Skin epidermis (tissue), 12 donors: ENCODE measurements around the gene NIPAL4.
"Not testable (repeated sequence)": the region's sequence is repeated elsewhere in the genome, so short reads cannot be mapped to it uniquely, and the experiment has no call there.

ENCODE experiments used
- H3K27ac ChIP-seq, 21 experiments: fragments of 200-600 bp; sonication (generic) in 11 of 21; one replicate each; pipeline ENCODE4 v1.5.0; 2020; ENCODE audit warnings: mild to moderate bottlenecking in 3 of 21, inconsistent platforms in 2 of 21, moderate library complexity in 2 of 21
- H3K4me3 ChIP-seq, 7 experiments: fragments of 200-600 bp; sonication (generic) in 2 of 7; one replicate each; pipeline ENCODE4 v1.5.0; 2020; ENCODE audit warnings: inconsistent platforms in 2 of 7, mild to moderate bottlenecking in 2 of 7, moderate library complexity in 1 of 7

Gene NIPAL4

GRCh38 chr5:157459715-157460599 is at the start of gene NIPAL4:
Gene NIPAL4, plus strand, starts transcription at chr5:157460213. Its CDS starts 108 bp downstream, at chr5:157460321.
- peak within 1 kb of the TSS; percentile 20 to 90 (median 81) for H3K27ac ChIP-seq
- H3K4me3 ChIP-seq: peak within 1 kb of the TSS; percentile 27 to 57 (median 49)

GRCh38 chr5:157415838-157416237 is 44.2 kb upstream of the NIPAL4 start:
- Histone ChIP-seq H3K27ac (no peak overlapping the region), H3K4me3 (no peak overlapping the region)

GRCh38 chr5:157419521-157419920 is 40.5 kb upstream of the NIPAL4 start:
- H3K4me3 ChIP-seq, H3K27ac ChIP-seq: not testable (repeated sequence)

GRCh38 chr5:157429920-157430319 is 30.1 kb upstream of the NIPAL4 start:
- H3K4me3 ChIP-seq, H3K27ac ChIP-seq: not testable (repeated sequence)

GRCh38 chr5:157431544-157432200 is 28.3 kb upstream of the NIPAL4 start:
- Histone ChIP-seq H3K4me3 (no peak overlapping the region), H3K27ac (no peak overlapping the region)

GRCh38 chr5:157434096-157434495 is 25.9 kb upstream of the NIPAL4 start:
- no peak overlapping the region for H3K27ac ChIP-seq
- no peak overlapping the region for H3K4me3 ChIP-seq

- Histone ChIP-seq H3K4me3 (no peak overlapping the region), H3K27ac (peak overlapping the region in 1 of 21 experiments; percentile 0)
Measured at GRCh38 chr5:157443041-157443549, 16.9 kb upstream of the NIPAL4 start.

- no peak overlapping the region for H3K4me3 ChIP-seq
- H3K27ac ChIP-seq: no peak overlapping the region
Measured at GRCh38 chr5:157444224-157444623, 15.8 kb upstream of the NIPAL4 start.

- Histone ChIP-seq H3K4me3 (no peak overlapping the region), H3K27ac (peak overlapping the region in 1 of 21 experiments; percentile 43)
Measured at GRCh38 chr5:157445745-157446411, 14.1 kb upstream of the NIPAL4 start.

- Histone ChIP-seq H3K27ac (peak overlapping the region in 7 of 21 experiments; percentile 28 to 65 (median 51)), H3K4me3 (no peak overlapping the region)
Measured at GRCh38 chr5:157446412-157446935, 13.5 kb upstream of the NIPAL4 start.

GRCh38 chr5:157447201-157447637 is 12.8 kb upstream of the NIPAL4 start:
- peak overlapping the region in 12 of 21 experiments; percentile 2 to 65 (median 46) for H3K27ac ChIP-seq
- peak overlapping the region in 1 of 7 experiments; percentile 3 for H3K4me3 ChIP-seq

GRCh38 chr5:157449011-157449723 is 10.8 kb upstream of the NIPAL4 start:
- peak overlapping the region in 8 of 21 experiments; percentile 9 to 51 (median 32) for H3K27ac ChIP-seq

GRCh38 chr5:157450024-157450423 is 10.0 kb upstream of the NIPAL4 start:
- H3K4me3 ChIP-seq: no peak overlapping the region
- H3K27ac ChIP-seq: peak overlapping the region in 5 of 21 experiments; percentile 20 to 51 (median 34)

More at GRCh38 chr5:157449011-157449723, 10.8 kb upstream of the NIPAL4 start:
- no peak overlapping the region for H3K4me3 ChIP-seq

- H3K27ac ChIP-seq: no peak overlapping the region
- no peak overlapping the region for H3K4me3 ChIP-seq
Measured at GRCh38 chr5:157451806-157452205, 8.2 kb upstream of the NIPAL4 start.

GRCh38 chr5:157454273-157454672 is 5.7 kb upstream of the NIPAL4 start:
- H3K27ac ChIP-seq: no peak overlapping the region

GRCh38 chr5:157455057-157455456 is 5.0 kb upstream of the NIPAL4 start:
- Histone ChIP-seq H3K4me3 (no peak overlapping the region), H3K27ac (no peak overlapping the region)

More at GRCh38 chr5:157454273-157454672, 5.7 kb upstream of the NIPAL4 start:
- no peak overlapping the region for H3K4me3 ChIP-seq

- H3K27ac ChIP-seq: no peak overlapping the region
Measured at GRCh38 chr5:157456301-157456700, 3.7 kb upstream of the NIPAL4 start.

GRCh38 chr5:157457391-157457790 is 2.6 kb upstream of the NIPAL4 start:
- H3K4me3 ChIP-seq: no peak overlapping the region
- H3K27ac ChIP-seq: no peak overlapping the region

More at GRCh38 chr5:157456301-157456700, 3.7 kb upstream of the NIPAL4 start:
- no peak overlapping the region for H3K4me3 ChIP-seq

- Histone ChIP-seq H3K4me3 (no peak overlapping the region), H3K27ac (no peak overlapping the region)
Measured at GRCh38 chr5:157458835-157459234, 1.2 kb upstream of the NIPAL4 start.
